GM18526 (cell line): ENCODE measurements around the gene STIM1.

Experiments used
- POLR2A ChIP-seq: IDR thresholded peaks from 3 replicates; pipeline ENCODE4 v1.6.1; 2011; ENCODE audit not compliant: insufficient read length; ENCODE audit errors: extremely low read depth

Gene STIM1

DNA sequence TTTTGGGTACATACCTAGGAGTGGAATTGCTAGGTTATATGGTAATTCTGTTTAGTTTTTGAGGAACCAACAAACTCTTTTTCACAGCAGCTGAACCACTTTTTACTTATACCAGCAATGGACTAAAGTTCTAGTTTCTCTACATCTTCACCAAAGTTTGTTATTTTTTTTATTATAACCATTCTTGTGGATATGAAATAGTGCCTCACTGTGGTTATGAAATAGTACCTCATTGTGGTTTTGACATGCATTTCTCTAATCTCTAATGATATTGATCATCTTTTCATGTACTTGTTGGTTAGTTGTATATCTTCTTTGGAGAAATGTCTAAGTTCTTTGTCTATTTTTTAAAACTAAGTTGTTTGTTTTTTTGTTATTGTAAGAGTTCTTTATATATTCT lies 27.2 kb downstream of the STIM1 start:
- no peak for TF ChIP-seq POLR2A

DNA sequence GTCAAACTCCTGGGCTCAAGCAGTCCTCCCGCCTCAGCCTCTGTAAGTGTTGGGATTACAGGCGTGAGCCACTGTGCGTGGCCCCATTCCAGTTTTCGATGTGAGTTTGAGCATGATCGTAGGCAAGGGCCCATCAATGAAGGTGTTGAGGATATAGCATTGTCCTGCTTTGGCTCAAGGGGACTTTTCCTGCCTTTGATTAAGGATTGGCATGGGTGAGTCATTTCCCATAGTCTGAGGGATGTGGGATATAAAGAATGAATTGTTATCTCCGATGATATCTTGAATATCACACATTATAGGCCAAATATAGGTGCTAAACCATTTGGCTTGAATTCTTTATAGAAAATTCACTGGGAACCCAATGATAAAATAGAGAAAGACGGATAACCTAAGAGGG lies 30.4 kb downstream of the STIM1 start:
- TF ChIP-seq POLR2A = no peak

DNA sequence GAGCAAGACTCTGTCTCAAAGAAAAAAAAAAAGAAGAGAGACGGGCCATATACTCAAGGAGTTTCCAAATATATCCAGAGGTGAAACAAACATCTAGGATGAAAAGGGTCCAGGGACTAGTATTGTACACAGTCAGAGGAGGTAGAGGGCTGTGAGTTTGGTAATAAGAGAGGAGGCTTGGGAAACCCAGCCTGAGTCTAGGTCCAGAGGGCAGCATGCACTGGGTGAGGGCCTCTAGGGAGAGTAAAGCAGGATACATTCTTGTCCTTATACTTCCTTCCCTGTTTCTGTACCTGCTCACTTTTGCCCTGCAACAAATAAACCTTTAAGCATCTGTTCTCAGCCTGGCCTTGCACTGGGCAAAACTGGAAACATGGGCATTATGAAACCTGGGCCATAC lies 31.5 kb downstream of the STIM1 start:
- TF ChIP-seq POLR2A = no peak

DNA sequence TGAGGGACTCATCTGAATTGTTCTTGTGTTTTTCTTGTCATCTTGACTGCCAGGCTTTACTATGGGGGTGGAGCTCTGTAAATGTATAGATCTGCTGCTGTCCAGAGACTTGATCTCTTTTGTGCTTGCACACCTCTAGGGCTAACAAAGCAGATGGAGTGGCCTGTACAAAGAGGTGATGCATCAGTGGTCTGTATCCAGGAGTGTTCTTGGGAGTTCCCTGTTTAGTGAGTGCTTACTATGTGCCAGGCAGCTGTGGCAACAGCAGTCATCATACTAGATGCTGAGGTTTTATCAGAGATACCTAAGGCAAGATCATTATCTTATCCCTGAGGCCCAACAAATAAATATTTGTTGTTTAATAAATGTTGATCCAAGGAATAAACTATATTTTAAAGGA lies 33.4 kb downstream of the STIM1 start:
- TF ChIP-seq POLR2A = no peak

DNA sequence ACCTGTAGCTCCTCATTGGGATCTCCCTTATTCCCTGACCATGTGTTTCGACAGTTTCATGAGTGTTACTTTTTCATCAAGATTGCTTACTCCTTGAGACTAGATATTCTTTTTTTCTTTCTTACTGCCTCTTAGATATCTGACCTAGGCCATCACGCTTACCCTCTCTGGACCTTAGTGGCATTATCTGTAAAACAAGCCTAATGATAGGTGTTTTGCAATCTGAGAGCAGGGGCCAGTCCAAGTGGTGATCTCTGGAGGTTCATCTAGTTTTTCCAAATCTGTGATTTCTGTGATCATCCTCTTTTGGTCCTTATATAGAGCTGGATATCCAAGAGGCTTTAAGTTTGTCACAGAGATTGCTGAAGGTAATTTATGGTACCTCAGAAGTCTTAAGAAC lies 34.5 kb downstream of the STIM1 start:
- TF ChIP-seq POLR2A = no peak

DNA sequence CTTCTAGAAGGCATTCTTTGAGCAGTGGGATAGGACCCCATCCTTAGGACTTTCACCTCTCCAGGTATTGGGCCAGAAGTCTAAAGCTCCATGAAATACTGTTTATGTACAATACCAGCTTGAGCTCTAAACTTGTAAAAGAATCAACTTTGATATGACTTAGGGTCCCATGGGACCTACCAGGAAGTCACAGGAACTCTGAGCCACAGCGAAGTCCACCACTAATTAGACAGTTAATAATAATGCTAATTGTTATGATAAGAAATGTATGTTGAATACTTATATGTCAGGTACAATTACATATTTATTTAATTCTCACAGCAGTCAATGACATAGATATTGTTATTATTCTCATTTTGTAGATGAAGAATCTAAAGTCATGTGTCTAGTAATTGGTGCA lies 35.3 kb downstream of the STIM1 start:
- TF ChIP-seq POLR2A = no peak

DNA sequence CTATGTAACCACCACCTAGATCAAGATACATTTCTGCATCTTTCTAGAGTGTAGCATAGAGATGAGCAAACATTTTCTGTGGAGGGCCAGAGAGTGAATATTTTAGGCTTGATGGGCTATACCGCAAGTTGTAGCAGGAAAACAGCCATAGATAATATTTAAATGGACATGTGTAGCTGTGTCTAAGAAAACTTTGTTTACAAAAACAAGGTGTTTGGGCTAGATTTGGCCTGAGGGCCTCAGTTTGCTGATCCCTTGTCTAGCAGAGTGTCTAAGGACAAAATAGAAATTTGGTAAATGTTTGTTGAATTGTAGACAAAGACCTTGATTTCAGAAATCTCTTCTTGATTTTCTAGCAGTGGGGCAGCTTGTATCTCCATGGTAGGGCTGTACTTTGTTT lies 36.3 kb downstream of the STIM1 start:
- no peak for TF ChIP-seq POLR2A

DNA sequence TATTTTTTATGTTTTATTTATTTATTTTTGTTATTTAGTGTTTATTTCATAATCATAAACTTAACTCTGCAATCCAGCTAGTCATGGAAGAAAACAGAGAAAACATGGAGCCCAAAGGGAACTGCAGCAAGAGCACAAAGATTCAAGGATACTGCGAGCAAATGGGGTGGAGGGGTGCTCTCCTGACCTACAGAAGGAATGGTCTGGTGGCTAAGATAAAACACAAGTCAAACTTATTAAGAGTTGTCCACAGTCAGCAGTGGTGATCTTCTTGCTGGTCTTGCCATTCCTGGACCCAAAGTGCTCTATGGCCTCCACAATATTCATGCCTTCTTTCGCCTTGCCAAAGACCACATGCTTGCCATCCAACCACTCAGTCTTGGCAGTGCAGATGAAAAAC lies 36.7 kb downstream of the STIM1 start:
- no peak for TF ChIP-seq POLR2A

DNA sequence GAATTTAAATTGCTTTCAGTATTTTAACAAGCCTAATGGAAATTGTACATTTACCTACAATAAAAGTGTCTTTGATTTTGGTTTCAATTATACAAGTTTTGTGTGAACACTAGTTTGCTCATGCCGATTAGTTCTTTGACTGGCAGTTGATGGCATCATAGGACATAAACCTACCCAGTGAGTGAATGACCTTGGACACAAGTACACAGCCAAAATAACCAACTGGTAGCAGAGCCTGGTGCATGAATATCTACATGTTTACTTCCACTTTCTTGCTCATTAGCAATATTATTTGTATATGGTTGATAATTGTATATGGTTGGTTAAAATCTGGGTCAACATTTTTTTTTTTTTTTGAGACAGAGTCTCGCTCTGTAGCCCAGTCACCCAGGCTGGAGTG lies 37.8 kb downstream of the STIM1 start:
- no peak for TF ChIP-seq POLR2A

DNA sequence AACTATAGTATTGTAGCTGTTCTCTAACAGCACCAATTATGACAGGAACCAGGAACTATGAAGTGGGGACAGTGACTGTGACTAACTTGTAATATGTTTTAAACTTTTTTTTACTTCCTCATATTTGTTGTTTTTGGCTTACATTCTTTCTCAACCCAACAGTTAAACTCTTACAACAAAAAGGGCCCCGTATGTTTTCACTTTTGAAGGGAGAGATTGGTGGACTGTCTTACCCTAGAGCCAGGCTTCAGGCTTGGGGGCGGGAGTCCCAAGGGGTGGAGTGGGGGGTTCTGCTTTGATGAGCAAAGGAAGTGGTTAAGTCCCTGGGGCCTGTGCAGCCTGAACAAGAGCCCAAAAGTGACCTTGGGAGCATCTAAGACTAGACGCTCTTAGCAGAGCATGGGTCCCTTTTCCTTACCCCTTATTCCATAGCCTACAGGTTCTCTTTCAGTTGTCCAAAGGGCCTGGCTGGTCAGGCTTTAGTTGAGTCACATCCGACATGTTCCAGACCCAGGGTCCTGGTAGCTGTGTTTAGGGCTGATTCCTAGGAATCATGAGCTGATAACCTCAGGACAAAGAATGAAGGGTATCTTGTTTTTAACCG lies 38.8 kb downstream of the STIM1 start:
- TF ChIP-seq POLR2A = peak; percentile 26

DNA sequence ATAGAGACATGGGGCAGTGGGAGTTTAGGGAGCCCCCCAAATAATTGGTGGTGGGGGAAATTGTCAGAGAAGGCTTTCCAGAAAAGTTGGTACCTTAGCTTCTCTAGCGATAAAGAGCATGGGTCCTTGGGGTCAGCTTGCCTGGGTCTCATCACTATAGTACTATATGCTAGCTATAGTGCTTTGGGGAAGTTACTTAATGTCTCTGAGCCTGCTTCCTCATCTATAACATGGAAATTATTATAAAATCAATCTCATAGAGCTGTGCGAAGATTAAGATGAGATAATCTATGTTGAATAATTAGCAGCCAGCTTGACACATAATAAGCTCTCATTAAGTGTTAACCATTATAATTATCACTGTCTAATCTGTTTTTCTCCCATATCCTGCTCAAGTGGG lies 41.2 kb downstream of the STIM1 start:
- TF ChIP-seq POLR2A = no peak

DNA sequence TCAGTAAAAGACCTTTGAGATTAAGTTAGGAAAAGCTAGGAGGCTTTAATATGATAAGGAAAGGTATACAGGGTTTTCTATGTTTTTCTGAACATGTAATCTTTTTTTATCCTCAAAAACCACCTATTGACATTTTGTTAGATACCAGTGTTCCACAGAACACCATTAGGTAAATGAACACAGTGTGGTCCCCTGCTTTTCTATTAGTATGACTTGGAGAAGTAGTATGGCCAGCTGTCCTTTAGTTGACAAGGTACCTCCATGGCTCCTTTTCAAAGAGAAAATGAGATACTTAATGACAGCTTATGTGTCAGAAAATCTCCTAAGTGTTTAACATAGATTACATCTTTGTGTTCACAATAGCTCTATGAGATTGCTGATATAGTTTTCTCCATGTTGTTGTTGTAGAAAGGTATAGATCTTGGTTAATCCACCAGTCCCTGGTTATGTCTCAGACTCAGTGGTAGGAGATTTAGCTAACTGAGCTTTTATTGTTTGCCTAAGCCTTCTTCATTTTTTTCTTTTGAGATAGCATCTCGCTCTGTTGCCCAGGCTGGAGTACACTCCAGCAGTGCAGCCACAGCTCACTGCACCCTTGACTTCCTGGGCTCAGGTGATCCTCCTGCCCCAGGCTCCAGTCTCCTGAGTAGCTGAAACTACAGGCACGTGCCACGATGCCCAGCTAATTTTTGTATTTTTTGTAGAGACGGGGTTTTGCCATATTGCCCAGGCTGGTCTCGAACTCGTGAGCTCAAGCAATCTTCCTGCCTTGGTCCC lies 46.0 kb downstream of the STIM1 start:
- no peak for TF ChIP-seq POLR2A

DNA sequence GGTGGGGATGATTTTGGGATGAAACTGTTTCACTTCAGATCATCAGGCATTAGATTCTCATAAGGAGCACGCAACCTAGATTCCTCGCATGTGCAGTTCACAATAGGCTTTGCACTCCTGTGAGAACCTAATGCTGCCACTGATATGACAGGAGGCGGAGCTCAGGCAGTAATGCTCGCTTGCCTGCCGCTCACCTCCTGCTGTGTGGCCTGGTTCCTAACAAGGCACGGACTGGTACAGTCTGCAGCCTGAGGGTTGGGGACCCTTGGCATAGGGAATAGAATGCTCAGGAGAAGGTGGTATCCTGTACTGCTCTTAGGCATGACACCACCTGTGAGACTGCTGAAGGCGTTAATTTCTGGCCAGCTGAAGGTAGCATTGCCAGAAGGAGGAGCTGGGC lies 47.0 kb downstream of the STIM1 start:
- TF ChIP-seq POLR2A = no peak

DNA sequence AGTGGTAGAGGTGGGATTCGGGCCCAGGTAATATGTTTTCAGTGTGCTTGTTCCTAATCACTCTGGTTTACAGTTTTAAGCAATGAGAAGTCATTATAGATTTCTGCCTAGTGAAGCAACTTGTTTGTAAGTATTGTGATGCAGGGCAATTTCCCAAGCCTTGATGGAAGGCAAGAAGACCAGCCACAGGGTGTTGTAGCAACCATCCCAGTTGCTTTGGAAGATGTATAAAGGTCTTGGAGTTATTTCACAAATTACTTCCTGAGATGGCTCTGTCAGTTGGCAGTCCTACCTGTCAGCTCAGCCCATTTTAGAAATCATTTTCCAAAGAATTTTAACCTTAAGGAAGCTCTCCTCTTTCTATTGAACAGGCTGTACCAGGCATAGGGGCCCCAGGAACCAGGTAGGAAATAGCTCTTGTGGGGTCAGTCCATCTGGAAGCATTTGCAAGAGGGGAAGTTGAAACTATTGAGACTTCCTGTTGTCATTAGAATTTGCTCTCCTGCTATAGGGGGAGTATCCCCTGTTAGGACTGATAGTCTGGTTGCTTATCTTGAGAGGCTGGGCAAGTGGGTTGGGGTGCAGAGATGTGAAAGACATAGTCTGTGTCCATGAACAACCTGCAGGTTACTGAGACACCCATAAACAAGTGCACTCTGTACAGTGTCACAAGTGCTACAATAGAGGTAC lies 47.9 kb downstream of the STIM1 start:
- no peak for TF ChIP-seq POLR2A

DNA sequence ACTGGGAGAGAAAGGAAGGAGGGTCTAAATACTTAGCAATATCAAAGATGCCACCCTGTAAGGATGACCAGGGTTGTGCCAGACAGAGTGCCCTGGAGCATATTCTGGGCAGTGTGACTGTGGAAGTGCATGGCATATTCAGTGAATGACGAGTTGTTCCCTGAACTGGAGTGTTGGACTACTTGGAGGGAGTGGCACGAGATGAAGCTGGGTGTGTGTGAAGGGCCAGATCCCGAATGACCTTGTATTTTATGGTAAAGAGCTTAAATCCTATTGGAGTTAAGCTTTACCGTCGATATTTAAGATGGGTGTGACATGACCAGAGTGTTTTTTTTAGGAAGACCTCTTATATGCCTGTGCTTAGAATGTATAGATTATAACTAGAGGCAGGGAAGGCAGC lies 48.8 kb downstream of the STIM1 start:
- TF ChIP-seq POLR2A = no peak

DNA sequence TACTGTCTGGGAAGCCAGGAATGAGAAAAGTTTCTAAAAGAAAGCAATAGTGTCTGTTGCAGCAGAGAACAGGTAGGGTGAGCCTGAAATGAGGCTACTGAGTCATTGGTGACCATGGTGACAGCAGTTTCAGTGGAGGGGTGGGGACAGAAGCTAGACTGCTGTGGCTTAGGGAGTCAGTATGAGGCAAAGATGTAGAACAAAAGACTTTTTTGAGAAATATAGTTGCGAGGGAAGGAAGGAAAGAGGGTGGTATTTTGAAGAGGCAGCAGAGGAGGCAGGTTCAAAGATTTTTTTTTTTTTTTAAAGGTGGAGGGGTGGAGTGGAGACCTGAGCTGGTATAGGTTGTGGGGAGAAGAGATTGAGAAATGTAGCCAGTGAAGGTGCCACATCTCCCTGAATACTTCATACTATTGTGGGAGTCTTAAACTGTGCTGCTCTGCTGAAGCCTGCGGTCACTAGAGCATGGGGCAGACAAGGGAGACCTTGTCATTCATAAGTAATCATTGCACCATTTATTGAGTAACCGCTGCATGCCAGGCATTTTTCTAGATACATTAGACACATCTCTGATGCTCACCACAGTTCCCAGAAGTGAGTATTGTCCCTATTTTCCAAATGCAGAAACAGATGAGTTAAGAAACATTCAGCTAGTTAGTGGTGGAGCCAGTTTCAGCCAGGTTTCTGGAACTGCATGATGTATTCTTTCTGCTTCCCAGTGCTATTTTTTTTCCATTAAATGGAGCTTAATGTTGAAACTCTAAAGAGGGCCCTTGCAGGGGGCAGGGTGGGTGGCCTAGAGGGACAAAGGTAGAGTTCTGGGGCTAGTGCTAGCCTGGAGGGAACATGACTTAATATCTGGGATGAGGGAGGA lies 49.9 kb downstream of the STIM1 start:
- no peak for TF ChIP-seq POLR2A

DNA sequence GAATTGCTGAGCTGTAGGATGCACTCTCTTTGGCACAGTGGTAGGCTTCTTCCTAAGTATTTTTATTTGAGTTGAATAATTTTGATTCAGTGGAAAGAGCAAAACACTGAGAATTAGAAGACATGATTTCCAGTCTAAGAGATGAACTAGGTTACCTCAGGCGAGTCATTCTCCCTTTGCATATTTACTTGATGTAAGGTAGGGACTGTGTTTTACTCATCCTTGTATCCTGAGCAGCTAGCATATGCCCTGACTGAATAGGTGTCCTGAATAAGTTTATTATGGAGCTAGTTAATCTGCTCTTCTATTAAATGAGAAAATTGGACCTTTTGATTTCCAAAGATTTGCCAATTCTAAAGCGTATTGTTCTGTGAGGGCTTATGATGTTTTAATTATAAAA lies 50.7 kb downstream of the STIM1 start:
- no peak for TF ChIP-seq POLR2A
